CD4-positive, alpha-beta T cell treated with Interleukin-2 at 100 ng/mL for 4 hours (primary cell): ENCODE data around the gene LGALS9B.
"Not testable (repeated sequence)": the region's sequence is repeated elsewhere in the genome, so short reads cannot be mapped to it uniquely, and the experiment has no call there.

Experiments
- DNase-seq: peaks from one replicate; pipeline ENCODE4 v3.0.0-alpha.2; 2020; ENCODE audit warnings: low spot score

LGALS9B gene

GRCh38 chr17:20466999-20467398 is 340 bp downstream of the LGALS9B start:
- not testable (repeated sequence) for DNase-seq

GRCh38 chr17:20466553-20466952 is 786 bp downstream of the LGALS9B start:
- DNase-seq = not testable (repeated sequence)

- DNase-seq = not testable (repeated sequence)
Observed at GRCh38 chr17:20465535-20465934, 1.8 kb downstream of the LGALS9B start.

- DNase-seq = not testable (repeated sequence)
Observed at GRCh38 chr17:20464854-20465414, 2.4 kb downstream of the LGALS9B start.

GRCh38 chr17:20462158-20462557 is 5.2 kb downstream of the LGALS9B start:
- not testable (repeated sequence) for DNase-seq

GRCh38 chr17:20457848-20458381 is 9.4 kb downstream of the LGALS9B start:
- DNase-seq = not testable (repeated sequence)

- not testable (repeated sequence) for DNase-seq
Observed at GRCh38 chr17:20455106-20455505, 12.2 kb downstream of the LGALS9B start.

- DNase-seq = not testable (repeated sequence)
Observed at GRCh38 chr17:20453820-20454434, 13.4 kb downstream of the LGALS9B start.

- not testable (repeated sequence) for DNase-seq
Observed at GRCh38 chr17:20450852-20451251, 16.5 kb downstream of the LGALS9B start.

GRCh38 chr17:20447534-20448321 is 19.6 kb downstream of the LGALS9B start:
- DNase-seq = not testable (repeated sequence)

- not testable (repeated sequence) for DNase-seq
Observed at GRCh38 chr17:20446895-20447294, 20.4 kb downstream of the LGALS9B start.

GRCh38 chr17:20444581-20445236 is 22.6 kb downstream of the LGALS9B start:
- not testable (repeated sequence) for DNase-seq

- not testable (repeated sequence) for DNase-seq
Observed at GRCh38 chr17:20444173-20444572, 23.2 kb downstream of the LGALS9B start.

GRCh38 chr17:20443632-20444031 is 23.7 kb downstream of the LGALS9B start:
- DNase-seq = not testable (repeated sequence)

- DNase-seq = not testable (repeated sequence)
Observed at GRCh38 chr17:20440665-20441064, 26.7 kb downstream of the LGALS9B start.

- DNase-seq = not testable (repeated sequence)
Observed at GRCh38 chr17:20435166-20435565, 32.2 kb downstream of the LGALS9B start.

GRCh38 chr17:20433382-20433781 is 34.0 kb downstream of the LGALS9B start:
- DNase-seq = not testable (repeated sequence)

GRCh38 chr17:20427264-20427663 is 40.1 kb downstream of the LGALS9B start:
- DNase-seq = not testable (repeated sequence)

- DNase-seq = not testable (repeated sequence)
Observed at GRCh38 chr17:20422826-20423225, 44.5 kb downstream of the LGALS9B start.

GRCh38 chr17:20418838-20419237 is 48.5 kb downstream of the LGALS9B start:
- DNase-seq = not testable (repeated sequence)

- not testable (repeated sequence) for DNase-seq
Observed at GRCh38 chr17:20417492-20418080, 49.8 kb downstream of the LGALS9B start.
